ENCODE measurements around the gene JAKMIP1.

The JAKMIP1 gene

GRCh38 chr4:6199422-6199921, 877 bp downstream of the JAKMIP1 start:
- DNase-seq = no peak

GRCh38 chr4:6198768-6199421, 1.5 kb downstream of the JAKMIP1 start:
- DNase-seq = no peak

- no peak for DNase-seq
These were observed 2.1 kb downstream of the JAKMIP1 start for GRCh38 chr4:6198278-6198677.

GRCh38 chr4:6197433-6198174, 2.7 kb downstream of the JAKMIP1 start:
- DNase-seq = no peak

GRCh38 chr4:6196871-6197270, 3.5 kb downstream of the JAKMIP1 start:
- DNase-seq = no peak

- DNase-seq = no peak
These were observed 4.0 kb downstream of the JAKMIP1 start for GRCh38 chr4:6196324-6196723.

GRCh38 chr4:6195602-6196319, 4.6 kb downstream of the JAKMIP1 start:
- DNase-seq = no peak

- no peak for DNase-seq
These were observed 5.7 kb downstream of the JAKMIP1 start for GRCh38 chr4:6194458-6195195.

- DNase-seq = no peak
These were observed 7.0 kb downstream of the JAKMIP1 start for GRCh38 chr4:6193399-6193798.

GRCh38 chr4:6192245-6192644, 8.1 kb downstream of the JAKMIP1 start:
- DNase-seq = no peak

- no peak for DNase-seq
These were observed 8.8 kb downstream of the JAKMIP1 start for GRCh38 chr4:6191448-6192130.

GRCh38 chr4:6190486-6190885, 9.9 kb downstream of the JAKMIP1 start:
- DNase-seq = no peak

- no peak for DNase-seq
These were observed 10.8 kb downstream of the JAKMIP1 start for GRCh38 chr4:6189511-6189910.

GRCh38 chr4:6188687-6189305, 11.6 kb downstream of the JAKMIP1 start:
- no peak for DNase-seq

GRCh38 chr4:6184169-6184568, 16.2 kb downstream of the JAKMIP1 start:
- no peak for DNase-seq

- DNase-seq = no peak
These were observed 16.6 kb downstream of the JAKMIP1 start for GRCh38 chr4:6183740-6184139.

GRCh38 chr4:6182376-6183280, 17.7 kb downstream of the JAKMIP1 start:
- no peak for DNase-seq

- no peak for DNase-seq
These were observed 19.3 kb downstream of the JAKMIP1 start for GRCh38 chr4:6180841-6181631.

- DNase-seq = no peak
These were observed 21.0 kb downstream of the JAKMIP1 start for GRCh38 chr4:6179362-6179761.

- no peak for DNase-seq
These were observed 21.6 kb downstream of the JAKMIP1 start for GRCh38 chr4:6178757-6179156.
